Psoas muscle (tissue), 8 donors: ENCODE results near the gene TSKU. TPM values are rescaled to one million over a fixed set of nuclear protein-coding genes. Genes with fewer than 3 reads are reported as not detected.

ENCODE experiments used
- ATAC-seq, 4 donors: fragments of 200-7000 bp; cut with Tn5 transposase; one replicate each; pipeline ENCODE4 v1.9.1; 2020; ENCODE audit warnings: moderate library complexity in 3 of 4, mild to moderate bottlenecking in 2 of 4
- DNase-seq, 2 donors: peaks; one replicate each; pipeline ENCODE4 v3.0.0-alpha.2; 2020
- H3K27ac ChIP-seq: fragments of 200-600 bp; one replicate; pipeline ENCODE4 v1.8.0; 2022
- H3K27me3 ChIP-seq, 3 donors: fragments of 200-600 bp in 1 of 3; one replicate each; pipeline versions ENCODE4 v1.6.1 to v1.8.0; 2013 to 2022; ENCODE audit warnings: low read length in 2 of 3, mild to moderate bottlenecking in 2 of 3, moderate library complexity in 1 of 3; ENCODE audit not compliant: insufficient read depth in 3 of 3
- H3K36me3 ChIP-seq, 2 donors: fragments of 200-600 bp in 1 of 2; one replicate each; pipeline versions ENCODE4 v1.6.1 to v1.8.0; 2013 to 2022; ENCODE audit warnings: low read depth in 1 of 2, mild to moderate bottlenecking in 1 of 2, moderate library complexity in 1 of 2; ENCODE audit not compliant: insufficient read depth in 1 of 2
- H3K4me1 ChIP-seq: fragments of 200-600 bp; one replicate; pipeline ENCODE4 v1.8.0; 2022
- H3K4me3 ChIP-seq: fragments of 200-600 bp; one replicate; pipeline ENCODE4 v1.8.0; 2022; ENCODE audit warnings: mild to moderate bottlenecking
- H3K9me3 ChIP-seq: fragments of 200-600 bp; one replicate; pipeline ENCODE4 v1.8.0; 2022
- WGBS, 3 donors: extraction: QIAGEN DNeasy Blood & Tissue Kit; methylation state at CpG; one replicate each; pipeline versions ENCODE4 v1.1.6 to v1.1.7; 2013; 5-methylcytosine and 5-hydroxymethylcytosine counted together
- intact Hi-C, 2 donors: fragments of 100-400 bp; cut with DNase I; formaldehyde crosslinking; loops; one replicate each; pipeline versions ENCODE4 v1.11.0 to v1.14.2; 2022
- polyA plus RNA-seq, 3 donors: library from polyadenylated mRNA; stranded (reverse); fragments of 200-250 nt; gene quantifications; one replicate each; pipeline ENCODE4 v1.2.3, GENCODE V29; 2013
- total RNA-seq, 4 donors: library from RNA; stranded (reverse); fragmentation: NEBNext Ultra II Directional in 2 of 4; extraction: Animal tissue kit (Norgen Biotek cat#: 25700) in 2 of 4; gene quantifications; one replicate each; pipeline versions ENCODE4 v1.2.1 to v1.2.4, GENCODE V29; 2021 to 2023
- TF ChIP-seq, protein P1 (sequence below): fragments of 200-600 bp; IDR thresholded peaks from one replicate; pipeline ENCODE4 v1.8.0; 2022; ENCODE audit warnings: antibody characterized with exemption
- donor health status: healthy with polysubstance abuse.
- donor health status: DM: no; HTN: no; CAD: no; lungs with moderate emphysema.
- donor health status: Bipolar disorder and iron deficiency.
- donor health status: healthy.
- donor health status: DM: yes; HTN: yes; CAD: no.
- donor health status: DM: no; HTN: no; CAD: no.
- donor health status: DM: no; HTN: no; CAD: no.
- donor health status: DM: yes; HTN: yes; CAD: no.

The TSKU gene
- total and polyA plus RNA-seq, 7 donors: 3.1 to 11.4 (median 4.0) TPM

- H3K36me3 ChIP-seq: no peaks in the 10 kb centered on the region
- H3K4me3 ChIP-seq: no peak overlapping the region
- no peaks in the 10 kb centered on the region for H3K9me3 ChIP-seq
- DNase-seq (no peak), ATAC-seq (no peak)
- H3K27me3 ChIP-seq: no peaks in the 10 kb centered on the region
- TF ChIP-seq, protein P1, sequence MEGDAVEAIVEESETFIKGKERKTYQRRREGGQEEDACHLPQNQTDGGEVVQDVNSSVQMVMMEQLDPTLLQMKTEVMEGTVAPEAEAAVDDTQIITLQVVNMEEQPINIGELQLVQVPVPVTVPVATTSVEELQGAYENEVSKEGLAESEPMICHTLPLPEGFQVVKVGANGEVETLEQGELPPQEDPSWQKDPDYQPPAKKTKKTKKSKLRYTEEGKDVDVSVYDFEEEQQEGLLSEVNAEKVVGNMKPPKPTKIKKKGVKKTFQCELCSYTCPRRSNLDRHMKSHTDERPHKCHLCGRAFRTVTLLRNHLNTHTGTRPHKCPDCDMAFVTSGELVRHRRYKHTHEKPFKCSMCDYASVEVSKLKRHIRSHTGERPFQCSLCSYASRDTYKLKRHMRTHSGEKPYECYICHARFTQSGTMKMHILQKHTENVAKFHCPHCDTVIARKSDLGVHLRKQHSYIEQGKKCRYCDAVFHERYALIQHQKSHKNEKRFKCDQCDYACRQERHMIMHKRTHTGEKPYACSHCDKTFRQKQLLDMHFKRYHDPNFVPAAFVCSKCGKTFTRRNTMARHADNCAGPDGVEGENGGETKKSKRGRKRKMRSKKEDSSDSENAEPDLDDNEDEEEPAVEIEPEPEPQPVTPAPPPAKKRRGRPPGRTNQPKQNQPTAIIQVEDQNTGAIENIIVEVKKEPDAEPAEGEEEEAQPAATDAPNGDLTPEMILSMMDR: no peak
- intact Hi-C loops: no loop called here
- H3K4me1 ChIP-seq: no peaks in the 10 kb centered on the region
- WGBS, 3 donors: 78 to 89% (median 85%) methylated on average over 2 of the region's 2 CpGs
- H3K27ac ChIP-seq: no peak overlapping the region
Observed at GRCh38 chr11:76801736-76802135, 18.6 kb downstream of the TSKU start.

- no peak for ATAC-seq
- WGBS, 3 donors: 92 to 93% (median 93%) methylated on average over 3 of the region's 3 CpGs
- TF ChIP-seq, protein P1: no peak
- Histone ChIP-seq H3K9me3 (no peaks in the 10 kb centered on the region), H3K27ac (no peak overlapping the region), H3K4me3 (no peak overlapping the region), H3K36me3 (no peaks in the 10 kb centered on the region), H3K27me3 (no peaks in the 10 kb centered on the region), H3K4me1 (no peaks in the 10 kb centered on the region)
- DNase-seq: no peak
- intact Hi-C loops: no loop called here
Observed at GRCh38 chr11:76802151-76802550, 19.0 kb downstream of the TSKU start.

- no peaks in the 10 kb centered on the region for H3K9me3 ChIP-seq
- H3K4me3 ChIP-seq: no peak overlapping the region
- H3K4me1 ChIP-seq: no peaks in the 10 kb centered on the region
- no peaks in the 10 kb centered on the region for H3K36me3 ChIP-seq
- no peak for ATAC-seq
- intact Hi-C loops: no loop called here
- 76 to 86% (median 83%) methylated on average over 4 of the region's 4 CpGs for WGBS, 3 donors
- no peak overlapping the region for H3K27ac ChIP-seq
- DNase-seq: no peak
- no peaks in the 10 kb centered on the region for H3K27me3 ChIP-seq
- TF ChIP-seq, protein P1: no peak
Observed at GRCh38 chr11:76802621-76803020, 19.5 kb downstream of the TSKU start.

DNA sequence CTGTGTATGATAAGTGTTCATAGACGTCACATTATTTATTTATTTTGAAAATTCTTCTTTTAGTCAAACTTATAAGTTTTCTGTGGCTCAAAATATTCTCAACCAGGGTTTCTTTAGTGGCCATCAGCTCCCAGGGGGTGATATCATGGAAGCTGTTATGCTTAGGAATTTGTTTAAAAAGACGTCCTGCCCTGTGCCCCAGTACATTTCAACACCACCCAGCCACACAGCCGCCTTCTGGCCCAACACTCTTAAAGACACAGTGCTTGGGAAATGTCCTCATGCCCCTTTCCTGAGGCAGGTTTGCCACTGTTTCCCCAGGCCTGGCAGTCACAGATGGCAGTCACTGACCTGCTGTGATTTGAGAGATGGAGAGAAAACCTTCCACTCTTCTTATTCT, 19.9 kb downstream of the TSKU start:
- Histone ChIP-seq H3K36me3 (no peaks in the 10 kb centered on the region), H3K27me3 (no peaks in the 10 kb centered on the region), H3K27ac (no peak overlapping the region), H3K9me3 (no peaks in the 10 kb centered on the region), H3K4me1 (no peaks in the 10 kb centered on the region), H3K4me3 (no peak overlapping the region)
- peak in 1 of 2 donors; percentile 49 for DNase-seq
- TF ChIP-seq, protein P1: no peak
- WGBS, 3 donors: 65 to 67% (median 66%) methylated on average over 3 of the region's 3 CpGs
- ATAC-seq: no peak
- intact Hi-C loops: no loop called here

DNA sequence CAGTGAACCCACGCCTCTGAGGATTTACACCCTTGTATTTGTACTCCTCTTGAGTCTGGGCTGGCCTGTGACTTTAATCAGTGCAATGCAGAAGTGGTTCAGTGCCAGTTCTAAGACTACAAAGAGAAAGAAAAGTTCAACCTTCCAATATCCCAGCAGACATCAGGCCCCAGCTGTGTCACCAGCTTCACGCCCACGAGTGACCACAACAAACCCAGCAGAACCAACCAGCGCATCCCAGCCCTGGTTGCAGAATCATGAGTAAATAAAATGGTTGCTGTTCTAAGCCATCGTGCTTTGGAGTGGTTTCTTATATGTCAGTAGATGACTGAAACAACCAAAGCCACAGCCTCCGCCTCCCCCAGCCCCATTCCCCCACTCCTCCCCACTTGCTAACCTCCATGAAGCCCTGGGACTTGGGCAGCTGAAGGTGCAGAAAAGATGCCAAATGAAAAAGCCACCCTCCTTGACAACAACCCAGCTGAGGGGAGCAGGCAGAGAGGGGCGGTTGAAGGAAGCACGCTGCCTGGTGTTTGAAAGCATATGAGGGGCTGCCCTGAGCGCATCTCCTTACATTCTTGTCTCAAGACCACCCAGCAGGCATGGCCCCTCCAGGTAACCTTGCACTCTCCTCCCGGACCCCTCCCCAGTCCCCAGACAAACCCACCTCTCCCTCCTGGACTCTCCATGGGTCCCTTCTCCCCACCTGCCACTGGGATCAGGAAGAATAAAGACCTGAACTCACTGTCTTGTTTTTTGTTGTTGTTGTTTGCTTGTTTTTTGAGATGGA, 20.9 kb downstream of the TSKU start:
- H3K27ac ChIP-seq: no peak overlapping the region
- DNase-seq (no peak), ATAC-seq (no peak)
- WGBS, 3 donors: 84 to 90% (median 86%) methylated on average over 10 of the region's 10 CpGs
- no peaks in the 10 kb centered on the region for H3K4me1 ChIP-seq
- H3K4me3 ChIP-seq: no peak overlapping the region
- no peaks in the 10 kb centered on the region for H3K9me3 ChIP-seq
- no peaks in the 10 kb centered on the region for H3K36me3 ChIP-seq
- intact Hi-C loops: no loop called here
- H3K27me3 ChIP-seq: no peaks in the 10 kb centered on the region
- TF ChIP-seq, protein P1: no peak
